ENCODE measurements around the gene LRRC8C. TPM values are rescaled to one million over a fixed set of nuclear protein-coding genes. Genes with fewer than 3 reads are reported as not detected.

Gene LRRC8C
- total and polyA plus RNA-seq, 10 donors = 3.7 to 33.0 (median 21.6) TPM

DNA sequence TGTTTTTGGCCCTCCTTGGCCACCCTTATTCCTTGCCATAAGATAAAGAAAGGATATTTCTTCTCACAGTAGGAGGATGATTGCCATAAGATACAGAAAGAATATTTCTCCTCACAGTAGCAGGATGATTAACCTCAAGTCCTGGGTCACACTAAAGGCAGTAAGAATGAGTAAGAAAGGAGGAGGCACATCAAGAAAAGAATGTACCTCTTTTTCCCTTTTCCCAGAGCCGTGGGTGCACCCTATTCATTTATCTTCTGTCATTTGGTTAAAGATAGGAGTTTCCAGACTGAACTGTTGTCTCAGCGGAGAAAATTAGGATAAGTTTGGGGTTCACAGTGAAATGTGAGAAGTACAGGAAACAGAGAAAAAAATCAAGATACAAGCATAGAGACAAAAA lies 52.5 kb downstream of the LRRC8C start:
- WGBS, 5 donors = 88 to 95% (median 90%) methylated on average over 2 of the region's 2 CpGs
- H3K4me3 ChIP-seq = no peak overlapping the region
- no peak overlapping the region for H3K27ac ChIP-seq

DNA sequence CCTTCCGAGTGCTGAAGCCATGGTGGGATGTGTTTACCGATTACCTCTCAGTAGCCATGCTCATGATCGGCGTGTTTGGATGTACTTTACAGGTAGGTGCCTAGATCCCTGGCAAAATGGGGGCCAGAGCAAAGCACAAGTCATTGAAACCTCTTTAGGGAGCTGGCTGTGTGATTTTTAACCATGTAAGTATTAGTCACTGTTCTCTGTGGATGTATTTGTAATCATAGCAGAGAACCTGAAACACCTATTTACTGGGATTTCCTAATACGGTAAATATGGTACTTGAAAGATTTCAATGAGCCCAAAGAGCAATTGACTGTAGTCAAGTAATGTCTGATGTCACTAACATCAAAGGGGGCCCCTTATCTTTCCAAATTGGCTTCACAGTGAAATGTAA lies 53.6 kb downstream of the LRRC8C start:
- Histone ChIP-seq H3K4me3 (no peak overlapping the region), H3K4me1 (peaks cover 0 to 14% (median 2%) of the 10 kb centered on the region in 6 donors), H3K9me3 (peaks cover 0 to 6% (median 2%) of the 10 kb centered on the region in 8 donors), H3K36me3 (peaks cover 0 to 46% (median 16%) of the 10 kb centered on the region in 6 donors), H3K27me3 (replicated peaks in 1 of 7) (no peaks in the 10 kb centered on the region), H3K27ac (no peak overlapping the region)
- no peak for TF ChIP-seq POLR2A (IDR thresholded peaks at IDR 0.05)
- no peak for DNase-seq
- 96 to 99% (median 97%) methylated on average over 5 of the region's 5 CpGs for WGBS, 5 donors
- intact Hi-C loops (cut with DNase I; ENCODE audit: low total_unique reads) = no loop called here

More for the DNA sequence above, 52.5 kb downstream of the LRRC8C start:
- H3K4me1 ChIP-seq = peaks cover 0 to 25% (median 9%) of the 10 kb centered on the region in 6 donors
- H3K9me3 ChIP-seq = peaks cover 0 to 8% (median 3%) of the 10 kb centered on the region in 8 donors
- TF ChIP-seq POLR2A (IDR thresholded peaks at IDR 0.05) = no peak
- no peak for TF ChIP-seq POLR2AphosphoS5 (IDR thresholded peaks at IDR 0.05)
- no peak for DNase-seq
- intact Hi-C loops (cut with DNase I; ENCODE audit: low total_unique reads) = no loop called here
- H3K27me3 ChIP-seq (replicated peaks in 1 of 7) = no peaks in the 10 kb centered on the region
- peaks cover 0 to 40% (median 12%) of the 10 kb centered on the region in 6 donors for H3K36me3 ChIP-seq

DNA sequence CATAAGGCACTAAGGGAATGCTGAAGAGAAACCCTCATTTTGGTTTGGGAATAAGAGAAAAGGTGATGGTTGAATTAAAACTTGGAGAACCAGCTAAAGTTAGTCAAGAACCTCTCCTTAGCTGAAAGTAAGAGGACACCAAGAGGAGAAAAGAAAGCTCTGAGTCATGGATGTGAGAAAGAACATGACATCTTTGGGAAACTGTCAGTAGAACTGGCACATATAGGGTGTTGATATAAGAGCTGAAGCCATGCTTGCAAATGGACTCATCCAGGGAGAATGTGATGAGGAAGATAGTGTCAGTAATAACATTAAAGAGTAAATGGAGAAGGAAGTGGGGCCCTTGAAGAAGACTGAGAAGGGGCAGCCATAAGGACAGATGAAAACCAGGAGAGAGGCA lies 54.3 kb downstream of the LRRC8C start:
- intact Hi-C loops (cut with DNase I; ENCODE audit: low total_unique reads) = no loop called here
- H3K27me3 ChIP-seq (replicated peaks in 1 of 7) = no peaks in the 10 kb centered on the region
- no peak overlapping the region for H3K4me3 ChIP-seq
- no peak for DNase-seq
- H3K4me1 ChIP-seq = peaks cover 4 to 14% (median 6%) of the 10 kb centered on the region in 6 donors
- TF ChIP-seq POLR2A (IDR thresholded peaks at IDR 0.05) (no peak), POLR2AphosphoS5 (IDR thresholded peaks at IDR 0.05) (no peak)
- TF ChIP-seq, protein P1, sequence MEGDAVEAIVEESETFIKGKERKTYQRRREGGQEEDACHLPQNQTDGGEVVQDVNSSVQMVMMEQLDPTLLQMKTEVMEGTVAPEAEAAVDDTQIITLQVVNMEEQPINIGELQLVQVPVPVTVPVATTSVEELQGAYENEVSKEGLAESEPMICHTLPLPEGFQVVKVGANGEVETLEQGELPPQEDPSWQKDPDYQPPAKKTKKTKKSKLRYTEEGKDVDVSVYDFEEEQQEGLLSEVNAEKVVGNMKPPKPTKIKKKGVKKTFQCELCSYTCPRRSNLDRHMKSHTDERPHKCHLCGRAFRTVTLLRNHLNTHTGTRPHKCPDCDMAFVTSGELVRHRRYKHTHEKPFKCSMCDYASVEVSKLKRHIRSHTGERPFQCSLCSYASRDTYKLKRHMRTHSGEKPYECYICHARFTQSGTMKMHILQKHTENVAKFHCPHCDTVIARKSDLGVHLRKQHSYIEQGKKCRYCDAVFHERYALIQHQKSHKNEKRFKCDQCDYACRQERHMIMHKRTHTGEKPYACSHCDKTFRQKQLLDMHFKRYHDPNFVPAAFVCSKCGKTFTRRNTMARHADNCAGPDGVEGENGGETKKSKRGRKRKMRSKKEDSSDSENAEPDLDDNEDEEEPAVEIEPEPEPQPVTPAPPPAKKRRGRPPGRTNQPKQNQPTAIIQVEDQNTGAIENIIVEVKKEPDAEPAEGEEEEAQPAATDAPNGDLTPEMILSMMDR (IDR thresholded peaks at IDR 0.05 in 8 of 11, conservative IDR thresholded peaks at IDR 0.05 in 3 of 11) = no peak
- H3K36me3 ChIP-seq = peaks cover 0 to 46% (median 16%) of the 10 kb centered on the region in 6 donors
- H3K27ac ChIP-seq = no peak overlapping the region
- no peaks in the 10 kb centered on the region for H3K9me3 ChIP-seq

DNA sequence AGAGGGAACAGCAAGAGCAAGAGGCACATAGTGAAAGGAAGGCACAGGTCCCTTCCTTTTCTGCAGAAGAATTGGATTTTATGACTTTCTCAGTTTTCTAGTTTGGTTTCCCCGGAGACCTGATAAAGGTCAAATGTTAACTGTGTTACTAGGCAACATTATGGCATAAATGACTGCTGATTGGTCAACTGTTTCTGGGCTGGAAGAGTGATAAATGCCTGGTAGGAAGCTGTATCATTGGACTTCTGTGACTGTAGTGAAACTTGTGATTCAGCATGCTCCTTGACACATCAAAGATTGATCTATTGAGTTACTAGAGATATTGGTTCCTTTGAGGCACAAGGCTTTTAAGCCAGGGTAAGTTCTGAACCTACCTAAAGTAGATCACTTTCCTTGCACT lies 55.7 kb downstream of the LRRC8C start:
- Histone ChIP-seq H3K36me3 (peaks cover 0 to 46% (median 16%) of the 10 kb centered on the region in 6 donors), H3K4me1 (peaks cover 15 to 21% (median 18%) of the 10 kb centered on the region in 6 donors), H3K9me3 (no peaks in the 10 kb centered on the region), H3K27ac (no peak overlapping the region), H3K27me3 (replicated peaks in 1 of 7) (no peaks in the 10 kb centered on the region), H3K4me3 (no peak overlapping the region)
- 82 to 95% (median 92%) methylated on average over 1 of the region's 1 CpG for WGBS, 5 donors
- no peak for TF ChIP-seq POLR2A (IDR thresholded peaks at IDR 0.05)
- TF ChIP-seq POLR2AphosphoS5 (IDR thresholded peaks at IDR 0.05) = no peak
- TF ChIP-seq, protein P1 (IDR thresholded peaks at IDR 0.05 in 8 of 11, conservative IDR thresholded peaks at IDR 0.05 in 3 of 11) = no peak
- intact Hi-C loops (cut with DNase I; ENCODE audit: low total_unique reads) = no loop called here
- no peak for DNase-seq

DNA sequence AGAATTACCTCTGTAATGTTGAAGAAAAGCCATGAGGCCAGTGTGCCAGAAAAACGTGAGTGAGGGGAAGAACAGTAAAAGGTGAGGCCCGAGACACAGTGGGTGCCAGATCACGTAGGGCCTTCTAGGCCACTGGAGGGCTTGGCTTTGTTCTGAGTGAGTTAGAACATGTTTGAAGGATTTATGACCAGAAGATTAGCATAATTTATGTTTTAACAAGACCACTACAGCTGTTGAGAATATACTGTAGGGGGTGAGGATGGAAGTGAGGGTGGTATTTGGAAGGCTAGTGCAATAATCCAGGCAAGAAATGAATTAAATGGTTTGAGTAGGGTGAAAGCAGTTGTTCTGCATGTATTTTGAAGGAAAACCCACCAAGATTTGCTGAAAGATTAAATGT lies 56.3 kb downstream of the LRRC8C start:
- no peak for TF ChIP-seq POLR2A (IDR thresholded peaks at IDR 0.05)
- TF ChIP-seq POLR2AphosphoS5 (IDR thresholded peaks at IDR 0.05) = no peak
- TF ChIP-seq, protein P1 (IDR thresholded peaks at IDR 0.05 in 8 of 11, conservative IDR thresholded peaks at IDR 0.05 in 3 of 11) = no peak
- no peaks in the 10 kb centered on the region for H3K27me3 ChIP-seq (replicated peaks in 1 of 7)
- H3K4me3 ChIP-seq = no peak overlapping the region
- H3K27ac ChIP-seq = no peak overlapping the region
- WGBS, 5 donors = 86 to 95% (median 93%) methylated on average over 3 of the region's 3 CpGs
- no peak for DNase-seq
- peaks cover 15 to 27% (median 24%) of the 10 kb centered on the region in 6 donors for H3K4me1 ChIP-seq
- H3K36me3 ChIP-seq = peaks cover 0 to 46% (median 16%) of the 10 kb centered on the region in 6 donors
- intact Hi-C loops (cut with DNase I; ENCODE audit: low total_unique reads) = no loop called here
- no peaks in the 10 kb centered on the region for H3K9me3 ChIP-seq

All from spleen (tissue), 11 donors.